Stimulated activated CD4-positive, alpha-beta T cell treated with anti-CD3 and anti-CD28 coated beads, Interleukin-4, amount 100 ng/mL, for 24 hours (primary cell): ENCODE measurements around the gene AMIGO2.
"Not testable (repeated sequence)": the region's sequence is repeated elsewhere in the genome, so short reads cannot be mapped to it uniquely, and the experiment has no call there.

Source experiments
- DNase-seq: peaks from one replicate; pipeline ENCODE4 v3.0.0-alpha.2; 2020

Gene AMIGO2

GRCh38 chr12:47079468-47079980 lies at the start of gene AMIGO2, which contains the start of gene PCED1B:
AMIGO2 (minus strand) TSS chr12:47079959; CDS start chr12:47079002, 957 bp downstream.
PCED1B (plus strand) TSS chr12:47079621; CDS start chr12:47235064, 155,443 bp downstream.
- peak; percentile 70 for DNase-seq

- DNase-seq, result no peak
These were observed 46.5 kb upstream of the AMIGO2 start for GRCh38 chr12:47126246-47126645.

GRCh38 chr12:47124451-47124850 lies 44.7 kb upstream of the AMIGO2 start:
- no peak for DNase-seq

- no peak for DNase-seq
These were observed 44.0 kb upstream of the AMIGO2 start for GRCh38 chr12:47123730-47124129.

GRCh38 chr12:47122602-47123001 lies 42.8 kb upstream of the AMIGO2 start:
- DNase-seq, result no peak

GRCh38 chr12:47121146-47121545 lies 41.4 kb upstream of the AMIGO2 start:
- no peak for DNase-seq

GRCh38 chr12:47120736-47121135 lies 41.0 kb upstream of the AMIGO2 start:
- peak; percentile 17 for DNase-seq

GRCh38 chr12:47117305-47117704 lies 37.5 kb upstream of the AMIGO2 start:
- not testable (repeated sequence) for DNase-seq

- no peak for DNase-seq
These were observed 34.7 kb upstream of the AMIGO2 start for GRCh38 chr12:47114481-47114892.

- no peak for DNase-seq
These were observed 32.9 kb upstream of the AMIGO2 start for GRCh38 chr12:47112679-47113078.

- no peak for DNase-seq
These were observed 32.1 kb upstream of the AMIGO2 start for GRCh38 chr12:47111854-47112253.

GRCh38 chr12:47111392-47111778 lies 31.6 kb upstream of the AMIGO2 start:
- peak; percentile 39 for DNase-seq

GRCh38 chr12:47110718-47111391 lies 31.1 kb upstream of the AMIGO2 start:
- no peak for DNase-seq

GRCh38 chr12:47110011-47110541 lies 30.3 kb upstream of the AMIGO2 start:
- no peak for DNase-seq

GRCh38 chr12:47107926-47108325 lies 28.2 kb upstream of the AMIGO2 start:
- DNase-seq, result no peak

GRCh38 chr12:47107446-47107845 lies 27.7 kb upstream of the AMIGO2 start:
- DNase-seq, result no peak

- no peak for DNase-seq
These were observed 26.3 kb upstream of the AMIGO2 start for GRCh38 chr12:47105914-47106674.

- DNase-seq, result no peak
These were observed 23.3 kb upstream of the AMIGO2 start for GRCh38 chr12:47102845-47103651.

GRCh38 chr12:47102406-47102805 lies 22.6 kb upstream of the AMIGO2 start:
- DNase-seq, result no peak

- no peak for DNase-seq
These were observed 20.4 kb upstream of the AMIGO2 start for GRCh38 chr12:47100160-47100559.

GRCh38 chr12:47099610-47100009 lies 19.9 kb upstream of the AMIGO2 start:
- DNase-seq, result no peak

GRCh38 chr12:47098099-47098498 lies 18.3 kb upstream of the AMIGO2 start:
- no peak for DNase-seq
